ENCODE results near the gene SMG6. TPM values are rescaled to one million over a fixed set of nuclear protein-coding genes. Genes with fewer than 3 reads are reported as not detected.

The SMG6 gene
- total RNA-seq, 1 experiment from 2014 or later: 25.6 TPM

DNA sequence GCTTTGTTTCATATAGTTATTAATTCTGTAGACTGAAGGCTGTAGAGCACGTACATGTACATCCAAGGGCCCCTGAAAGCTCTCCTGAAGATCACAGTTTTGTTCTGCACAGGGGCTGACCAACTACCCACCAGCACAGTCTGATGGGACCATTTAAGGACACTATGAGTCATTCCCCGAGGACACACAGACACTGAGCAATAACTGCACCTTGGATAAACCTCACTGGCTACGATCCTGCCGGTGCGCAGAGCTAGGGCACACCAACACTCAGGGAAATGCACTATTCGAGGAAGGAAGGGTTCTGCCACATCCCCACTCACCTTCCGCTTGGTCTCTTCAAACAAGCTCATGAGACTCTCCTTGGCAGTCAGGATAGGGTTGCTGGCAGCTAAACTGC, 20.3 kb downstream of the SMG6 start:
- Mint-ChIP-seq H3K4me3 (no peak overlapping the region), H3K4me1 (no peaks in the 10 kb centered on the region), H3K36me3 (peaks cover 42% of the 10 kb centered on the region), H3K27ac (no peak overlapping the region), H3K27me3 (ENCODE audit: low read depth) (no peaks in the 10 kb centered on the region), H3K9me3 (no peaks in the 10 kb centered on the region)
- ChIA-PET CTCF (interaction anchor here (0.9 to 2.2 kb wide), 3 partner anchors 47 to 95 kb away, joined by 3 to 6 read pairs (median 3); no protein-coding TSS in a partner anchor), POLR2A (no interaction called here)
- no peak for DNase-seq (ENCODE audit: low spot score)
- TF ChIP-seq ZNF232 (CRISPR knock-in tag; IDR thresholded peaks at IDR 0.05): no peak
- TF ChIP-seq IRF2 (CRISPR knock-in tag; IDR thresholded peaks at IDR 0.05; ENCODE audit: borderline replicate concordance, low read depth): no peak
- TF ChIP-seq, protein P1, sequence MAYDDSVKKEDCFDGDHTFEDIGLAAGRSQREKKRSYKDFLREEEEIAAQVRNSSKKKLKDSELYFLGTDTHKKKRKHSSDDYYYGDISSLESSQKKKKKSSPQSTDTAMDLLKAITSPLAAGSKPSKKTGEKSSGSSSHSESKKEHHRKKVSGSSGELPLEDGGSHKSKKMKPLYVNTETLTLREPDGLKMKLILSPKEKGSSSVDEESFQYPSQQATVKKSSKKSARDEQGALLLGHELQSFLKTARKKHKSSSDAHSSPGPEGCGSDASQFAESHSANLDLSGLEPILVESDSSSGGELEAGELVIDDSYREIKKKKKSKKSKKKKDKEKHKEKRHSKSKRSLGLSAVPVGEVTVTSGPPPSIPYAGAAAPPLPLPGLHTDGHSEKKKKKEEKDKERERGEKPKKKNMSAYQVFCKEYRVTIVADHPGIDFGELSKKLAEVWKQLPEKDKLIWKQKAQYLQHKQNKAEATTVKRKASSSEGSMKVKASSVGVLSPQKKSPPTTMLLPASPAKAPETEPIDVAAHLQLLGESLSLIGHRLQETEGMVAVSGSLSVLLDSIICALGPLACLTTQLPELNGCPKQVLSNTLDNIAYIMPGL (CRISPR knock-in tag; IDR thresholded peaks at IDR 0.05): no peak
- no peak for TF ChIP-seq FOXJ3 (CRISPR knock-in tag; IDR thresholded peaks at IDR 0.05; ENCODE audit: borderline replicate concordance)
- TF ChIP-seq SP1 (CRISPR knock-in tag; conservative IDR thresholded peaks at IDR 0.05): no peak
- TF ChIP-seq NR3C1 (CRISPR knock-in tag; conservative IDR thresholded peaks at IDR 0.05; ENCODE audit: low read depth): no peak
- TF ChIP-seq, protein P2, sequence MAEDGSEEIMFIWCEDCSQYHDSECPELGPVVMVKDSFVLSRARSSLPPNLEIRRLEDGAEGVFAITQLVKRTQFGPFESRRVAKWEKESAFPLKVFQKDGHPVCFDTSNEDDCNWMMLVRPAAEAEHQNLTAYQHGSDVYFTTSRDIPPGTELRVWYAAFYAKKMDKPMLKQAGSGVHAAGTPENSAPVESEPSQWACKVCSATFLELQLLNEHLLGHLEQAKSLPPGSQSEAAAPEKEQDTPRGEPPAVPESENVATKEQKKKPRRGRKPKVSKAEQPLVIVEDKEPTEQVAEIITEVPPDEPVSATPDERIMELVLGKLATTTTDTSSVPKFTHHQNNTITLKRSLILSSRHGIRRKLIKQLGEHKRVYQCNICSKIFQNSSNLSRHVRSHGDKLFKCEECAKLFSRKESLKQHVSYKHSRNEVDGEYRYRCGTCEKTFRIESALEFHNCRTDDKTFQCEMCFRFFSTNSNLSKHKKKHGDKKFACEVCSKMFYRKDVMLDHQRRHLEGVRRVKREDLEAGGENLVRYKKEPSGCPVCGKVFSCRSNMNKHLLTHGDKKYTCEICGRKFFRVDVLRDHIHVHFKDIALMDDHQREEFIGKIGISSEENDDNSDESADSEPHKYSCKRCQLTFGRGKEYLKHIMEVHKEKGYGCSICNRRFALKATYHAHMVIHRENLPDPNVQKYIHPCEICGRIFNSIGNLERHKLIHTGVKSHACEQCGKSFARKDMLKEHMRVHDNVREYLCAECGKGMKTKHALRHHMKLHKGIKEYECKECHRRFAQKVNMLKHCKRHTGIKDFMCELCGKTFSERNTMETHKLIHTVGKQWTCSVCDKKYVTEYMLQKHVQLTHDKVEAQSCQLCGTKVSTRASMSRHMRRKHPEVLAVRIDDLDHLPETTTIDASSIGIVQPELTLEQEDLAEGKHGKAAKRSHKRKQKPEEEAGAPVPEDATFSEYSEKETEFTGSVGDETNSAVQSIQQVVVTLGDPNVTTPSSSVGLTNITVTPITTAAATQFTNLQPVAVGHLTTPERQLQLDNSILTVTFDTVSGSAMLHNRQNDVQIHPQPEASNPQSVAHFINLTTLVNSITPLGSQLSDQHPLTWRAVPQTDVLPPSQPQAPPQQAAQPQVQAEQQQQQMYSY (CRISPR knock-in tag; IDR thresholded peaks at IDR 0.05): no peak
- TF ChIP-seq ATF1 (CRISPR knock-in tag; IDR thresholded peaks at IDR 0.05): no peak
- no peak for TF ChIP-seq NFATC4 (CRISPR knock-in tag; IDR thresholded peaks at IDR 0.05)
- no peak for TF ChIP-seq FOXK1 (CRISPR knock-in tag; IDR thresholded peaks at IDR 0.05)
- no peak for TF ChIP-seq GRHL2 (CRISPR knock-in tag; IDR thresholded peaks at IDR 0.05; ENCODE audit: insufficient replicate concordance, severe bottlenecking)
- no peak for ATAC-seq

DNA sequence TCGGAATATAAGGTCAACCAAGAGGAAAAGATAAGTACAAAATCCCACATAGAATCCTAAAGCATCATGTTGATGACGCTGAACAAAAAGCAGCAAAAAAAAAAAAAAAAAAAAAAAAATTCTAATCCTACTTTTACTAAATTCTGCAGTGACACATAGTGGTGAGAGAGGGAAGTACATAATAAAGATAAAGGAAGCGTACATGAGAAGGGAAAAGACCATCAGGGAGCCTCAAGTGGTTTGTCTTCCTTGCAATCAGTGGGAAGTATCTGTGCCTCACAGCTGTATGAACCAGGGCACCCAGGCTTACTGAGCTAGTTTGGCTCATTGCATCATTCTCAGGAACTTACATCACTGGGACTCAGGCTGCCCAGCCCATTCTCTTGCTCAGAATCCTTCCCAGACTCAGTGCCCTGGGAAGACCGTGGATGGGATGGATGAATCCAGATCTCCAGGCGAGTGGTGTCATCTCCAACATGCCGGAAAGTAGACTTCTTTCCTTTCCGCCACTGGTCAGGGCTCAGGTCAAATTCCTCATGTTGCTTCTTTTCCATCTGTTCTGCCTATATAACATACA, 21.2 kb downstream of the SMG6 start:
- ChIA-PET POLR2A (interaction anchor here (0.7 kb wide), 1 partner anchor 111 kb away, joined by 6 read pairs; no protein-coding TSS in a partner anchor), CTCF (interaction anchor here (0.6 to 2.2 kb wide), 11 partner anchors 12 to 389 kb away, joined by 3 to 11 read pairs (median 3); partner anchors contain the start of genes SMG6 and SRR)
- peak; percentile 43 for ATAC-seq
- H3K4me1 Mint-ChIP-seq: no peaks in the 10 kb centered on the region
- no peaks in the 10 kb centered on the region for H3K27me3 Mint-ChIP-seq (ENCODE audit: low read depth)
- no peaks in the 10 kb centered on the region for H3K9me3 Mint-ChIP-seq
- no peak for DNase-seq (ENCODE audit: low spot score)
- H3K4me3 Mint-ChIP-seq: no peak overlapping the region
- TF ChIP-seq, protein P3, sequence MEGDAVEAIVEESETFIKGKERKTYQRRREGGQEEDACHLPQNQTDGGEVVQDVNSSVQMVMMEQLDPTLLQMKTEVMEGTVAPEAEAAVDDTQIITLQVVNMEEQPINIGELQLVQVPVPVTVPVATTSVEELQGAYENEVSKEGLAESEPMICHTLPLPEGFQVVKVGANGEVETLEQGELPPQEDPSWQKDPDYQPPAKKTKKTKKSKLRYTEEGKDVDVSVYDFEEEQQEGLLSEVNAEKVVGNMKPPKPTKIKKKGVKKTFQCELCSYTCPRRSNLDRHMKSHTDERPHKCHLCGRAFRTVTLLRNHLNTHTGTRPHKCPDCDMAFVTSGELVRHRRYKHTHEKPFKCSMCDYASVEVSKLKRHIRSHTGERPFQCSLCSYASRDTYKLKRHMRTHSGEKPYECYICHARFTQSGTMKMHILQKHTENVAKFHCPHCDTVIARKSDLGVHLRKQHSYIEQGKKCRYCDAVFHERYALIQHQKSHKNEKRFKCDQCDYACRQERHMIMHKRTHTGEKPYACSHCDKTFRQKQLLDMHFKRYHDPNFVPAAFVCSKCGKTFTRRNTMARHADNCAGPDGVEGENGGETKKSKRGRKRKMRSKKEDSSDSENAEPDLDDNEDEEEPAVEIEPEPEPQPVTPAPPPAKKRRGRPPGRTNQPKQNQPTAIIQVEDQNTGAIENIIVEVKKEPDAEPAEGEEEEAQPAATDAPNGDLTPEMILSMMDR (IDR thresholded peaks at IDR 0.05): peak; percentile 39; the same call in 1 of the 2 replicates
- TF ChIP-seq TEAD4 (CRISPR knock-in tag; IDR thresholded peaks at IDR 0.05): no peak
- H3K36me3 Mint-ChIP-seq: peaks cover 34% of the 10 kb centered on the region
- no peak overlapping the region for H3K27ac Mint-ChIP-seq

DNA sequence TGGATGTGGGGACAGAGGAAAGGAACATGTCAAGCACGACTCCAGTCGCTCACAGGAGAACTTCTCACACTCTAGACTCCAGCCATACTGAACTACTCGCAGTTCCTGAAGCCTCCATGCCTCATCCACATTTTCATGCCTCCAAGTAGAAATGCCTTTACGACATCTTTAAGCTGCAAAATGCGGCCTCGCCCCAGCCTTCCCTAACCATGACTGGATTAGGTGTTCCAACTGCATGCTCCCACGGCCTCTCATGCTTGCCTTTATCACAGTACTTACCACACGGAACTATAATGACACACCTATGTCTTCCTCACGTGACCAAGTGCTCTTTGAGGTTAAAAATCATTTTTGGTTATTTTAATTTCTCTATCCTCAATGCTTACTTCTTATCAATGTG, 23.9 kb downstream of the SMG6 start:
- Mint-ChIP-seq H3K4me3 (no peak overlapping the region), H3K36me3 (peaks cover 27% of the 10 kb centered on the region), H3K27ac (no peak overlapping the region), H3K9me3 (no peaks in the 10 kb centered on the region), H3K27me3 (ENCODE audit: low read depth) (no peaks in the 10 kb centered on the region), H3K4me1 (no peaks in the 10 kb centered on the region)
- POLR2A ChIA-PET: no interaction called here
- ATAC-seq (no peak), DNase-seq (ENCODE audit: low spot score) (no peak)
- CTCF ChIA-PET: interaction anchor here (0.8 kb wide), 1 partner anchor 221 kb away, joined by 3 read pairs; no protein-coding TSS in a partner anchor
- no peak for TF ChIP-seq NFATC4 (CRISPR knock-in tag; IDR thresholded peaks at IDR 0.05)
- TF ChIP-seq ZNF232 (CRISPR knock-in tag; IDR thresholded peaks at IDR 0.05): no peak
- TF ChIP-seq, protein P4, sequence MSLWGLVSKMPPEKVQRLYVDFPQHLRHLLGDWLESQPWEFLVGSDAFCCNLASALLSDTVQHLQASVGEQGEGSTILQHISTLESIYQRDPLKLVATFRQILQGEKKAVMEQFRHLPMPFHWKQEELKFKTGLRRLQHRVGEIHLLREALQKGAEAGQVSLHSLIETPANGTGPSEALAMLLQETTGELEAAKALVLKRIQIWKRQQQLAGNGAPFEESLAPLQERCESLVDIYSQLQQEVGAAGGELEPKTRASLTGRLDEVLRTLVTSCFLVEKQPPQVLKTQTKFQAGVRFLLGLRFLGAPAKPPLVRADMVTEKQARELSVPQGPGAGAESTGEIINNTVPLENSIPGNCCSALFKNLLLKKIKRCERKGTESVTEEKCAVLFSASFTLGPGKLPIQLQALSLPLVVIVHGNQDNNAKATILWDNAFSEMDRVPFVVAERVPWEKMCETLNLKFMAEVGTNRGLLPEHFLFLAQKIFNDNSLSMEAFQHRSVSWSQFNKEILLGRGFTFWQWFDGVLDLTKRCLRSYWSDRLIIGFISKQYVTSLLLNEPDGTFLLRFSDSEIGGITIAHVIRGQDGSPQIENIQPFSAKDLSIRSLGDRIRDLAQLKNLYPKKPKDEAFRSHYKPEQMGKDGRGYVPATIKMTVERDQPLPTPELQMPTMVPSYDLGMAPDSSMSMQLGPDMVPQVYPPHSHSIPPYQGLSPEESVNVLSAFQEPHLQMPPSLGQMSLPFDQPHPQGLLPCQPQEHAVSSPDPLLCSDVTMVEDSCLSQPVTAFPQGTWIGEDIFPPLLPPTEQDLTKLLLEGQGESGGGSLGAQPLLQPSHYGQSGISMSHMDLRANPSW (CRISPR knock-in tag; conservative IDR thresholded peaks at IDR 0.05; ENCODE audit: low read depth): no peak
- no peak for TF ChIP-seq ZNF219 (CRISPR knock-in tag; IDR thresholded peaks at IDR 0.05; ENCODE audit: borderline replicate concordance)
- TF ChIP-seq, protein P5, sequence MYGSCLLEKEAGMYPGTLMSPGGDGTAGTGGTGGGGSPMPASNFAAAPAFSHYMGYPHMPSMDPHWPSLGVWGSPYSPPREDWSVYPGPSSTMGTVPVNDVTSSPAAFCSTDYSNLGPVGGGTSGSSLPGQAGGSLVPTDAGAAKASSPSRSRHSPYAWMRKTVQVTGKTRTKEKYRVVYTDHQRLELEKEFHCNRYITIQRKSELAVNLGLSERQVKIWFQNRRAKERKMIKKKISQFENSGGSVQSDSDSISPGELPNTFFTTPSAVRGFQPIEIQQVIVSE (CRISPR knock-in tag; IDR thresholded peaks at IDR 0.05; ENCODE audit: borderline replicate concordance): no peak
- TF ChIP-seq IRF2 (CRISPR knock-in tag; IDR thresholded peaks at IDR 0.05; ENCODE audit: borderline replicate concordance, low read depth): no peak

All from WTC11 (cell line).